Measurements from ENCODE around the gene IL15.
"Not testable (repeated sequence)": the region's sequence is repeated elsewhere in the genome, so short reads cannot be mapped to it uniquely, and the experiment has no call there.

IL15 gene

DNA sequence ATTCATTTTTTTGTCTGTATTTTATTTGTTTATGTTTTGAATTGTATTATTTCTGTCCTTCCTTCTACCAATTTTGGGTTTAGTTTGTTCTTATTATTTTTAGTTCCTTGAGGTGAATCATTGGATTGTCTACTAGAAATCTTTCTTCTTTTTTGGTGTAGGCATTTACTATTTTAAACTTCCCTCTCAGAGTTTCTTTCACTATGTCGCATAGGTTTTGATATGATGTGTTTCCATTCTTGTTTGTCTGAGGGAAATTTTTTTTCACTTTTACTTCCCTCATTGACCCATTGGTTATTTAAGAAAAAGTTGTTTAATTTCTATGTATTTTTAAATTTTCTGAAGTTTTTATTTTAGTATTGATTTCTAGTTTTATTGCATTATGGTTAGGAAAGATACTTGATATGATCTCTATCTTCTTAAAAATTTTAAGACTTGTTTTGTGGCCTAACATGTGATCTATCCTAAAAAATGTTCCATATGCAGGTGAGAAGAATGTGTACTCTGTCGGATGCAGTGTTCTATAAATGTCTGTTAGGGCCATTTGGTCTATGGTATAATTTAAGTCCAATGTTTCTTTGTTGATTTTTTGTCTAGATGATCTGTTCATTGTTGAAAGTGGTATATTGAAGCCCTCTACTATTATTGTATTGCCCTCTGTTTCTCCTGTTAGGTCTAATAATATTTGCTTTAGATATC, 68.8 kb downstream of the IL15 start:
- no peak for DNase-seq (ENCODE audit: low read depth)

DNA sequence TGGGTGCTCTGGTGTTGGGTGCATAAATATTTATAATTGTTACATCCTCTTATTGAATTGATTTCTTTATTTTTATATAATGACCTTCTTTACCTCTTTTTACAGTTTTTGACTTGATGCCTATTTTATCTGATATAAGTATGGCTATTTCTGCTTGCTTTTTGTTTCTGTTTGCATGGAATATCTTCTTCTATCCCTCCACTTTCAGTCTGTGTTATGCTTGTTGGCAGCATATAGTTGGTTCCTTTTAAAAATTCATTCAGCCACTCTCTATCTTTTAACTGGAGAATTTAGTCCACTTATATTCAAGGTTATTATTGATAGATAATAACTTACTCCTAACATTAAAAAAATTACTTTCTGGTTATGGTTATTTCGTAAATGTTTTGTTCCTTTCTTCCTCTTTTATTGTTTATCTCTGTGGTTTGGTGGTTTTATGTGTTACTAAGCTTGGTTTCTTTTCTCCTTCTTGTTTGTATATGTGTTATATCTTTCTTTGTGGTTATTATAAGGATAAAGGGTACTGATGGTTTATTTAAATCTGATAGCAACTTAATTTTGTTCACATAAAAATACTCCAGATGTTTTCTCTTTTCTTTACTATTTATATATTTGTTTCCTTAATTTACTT, 69.5 kb downstream of the IL15 start:
- no peak for DNase-seq (ENCODE audit: low read depth)

GRCh38 chr4:141706445-141706844, 70.1 kb downstream of the IL15 start:
- DNase-seq (ENCODE audit: low read depth) = no peak

GRCh38 chr4:141711211-141711610, 74.8 kb downstream of the IL15 start:
- no peak for DNase-seq (ENCODE audit: low read depth)

DNA sequence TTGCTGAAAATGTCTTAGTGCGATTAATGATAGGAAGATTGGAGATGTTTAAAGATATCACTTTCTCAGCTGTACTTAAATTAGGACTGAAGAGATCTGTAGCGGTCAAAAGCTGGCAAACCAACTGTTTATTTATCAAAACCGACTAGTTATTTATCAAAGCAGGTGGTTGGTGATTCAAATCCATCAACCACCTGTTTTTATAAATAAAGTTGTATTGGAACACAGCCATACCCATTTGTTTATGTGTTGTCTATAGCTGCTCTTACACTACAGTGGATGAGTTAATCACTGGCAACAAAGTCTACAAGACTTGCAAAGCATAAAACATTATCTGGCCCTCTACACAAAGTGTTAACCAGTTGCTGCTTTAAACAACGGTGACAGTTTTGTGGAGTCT, 76.8 kb downstream of the IL15 start:
- no peak for DNase-seq (ENCODE audit: low read depth)

DNA sequence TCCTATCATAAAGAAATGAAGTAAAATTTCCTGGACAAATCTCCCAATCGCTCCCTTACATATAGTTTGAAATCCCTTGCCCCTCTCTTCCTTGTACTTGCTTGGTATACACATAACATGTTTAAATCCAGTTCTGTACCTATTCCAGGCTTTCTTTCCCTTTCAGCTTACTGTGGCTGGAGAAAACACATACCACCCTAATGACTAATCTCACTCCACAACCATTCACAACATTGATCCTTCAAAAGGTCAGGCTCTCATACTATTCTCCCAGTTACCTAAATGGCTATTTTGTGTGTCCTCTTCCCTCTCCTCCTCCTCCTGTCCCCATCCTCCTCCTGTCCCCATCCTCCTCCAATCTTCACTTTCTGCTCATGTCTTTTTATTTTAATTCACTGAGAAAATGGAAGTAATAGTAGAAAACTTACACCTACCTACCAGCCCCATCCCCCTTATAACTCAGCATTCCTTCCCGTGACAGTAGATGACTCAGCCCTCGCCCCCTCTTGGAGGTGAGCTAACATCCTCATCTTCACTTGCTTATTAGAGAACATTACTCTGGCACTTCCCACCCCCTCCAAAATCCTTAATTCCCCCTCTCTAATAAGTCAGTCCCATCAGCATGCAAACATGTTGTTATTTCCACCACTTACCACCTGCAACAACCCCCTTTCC, 77.5 kb downstream of the IL15 start:
- DNase-seq (ENCODE audit: low read depth) = no peak

GRCh38 chr4:141719585-141719984, 83.2 kb downstream of the IL15 start:
- no peak for DNase-seq (ENCODE audit: low read depth)

- no peak for DNase-seq (ENCODE audit: low read depth)
These were observed 84.8 kb downstream of the IL15 start for GRCh38 chr4:141721174-141721573.

DNA sequence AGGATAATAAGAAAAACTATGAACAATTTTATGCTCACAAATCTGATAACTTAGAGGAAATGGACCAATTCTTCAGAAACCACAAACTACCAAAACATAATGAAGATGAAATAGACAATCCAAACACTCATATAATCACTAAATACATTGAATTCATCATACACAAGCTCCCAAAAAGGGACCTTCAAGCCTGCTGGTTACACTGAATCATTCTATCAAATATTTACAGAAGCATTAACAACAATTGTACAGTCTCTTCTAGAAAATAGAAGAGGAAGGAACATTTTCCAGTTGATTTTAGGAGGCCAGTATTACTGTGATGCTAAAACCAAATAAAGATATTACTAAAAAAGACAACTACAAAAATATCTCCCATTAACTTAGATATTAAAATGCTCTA, 88.3 kb downstream of the IL15 start:
- DNase-seq (ENCODE audit: low read depth) = no peak

DNA sequence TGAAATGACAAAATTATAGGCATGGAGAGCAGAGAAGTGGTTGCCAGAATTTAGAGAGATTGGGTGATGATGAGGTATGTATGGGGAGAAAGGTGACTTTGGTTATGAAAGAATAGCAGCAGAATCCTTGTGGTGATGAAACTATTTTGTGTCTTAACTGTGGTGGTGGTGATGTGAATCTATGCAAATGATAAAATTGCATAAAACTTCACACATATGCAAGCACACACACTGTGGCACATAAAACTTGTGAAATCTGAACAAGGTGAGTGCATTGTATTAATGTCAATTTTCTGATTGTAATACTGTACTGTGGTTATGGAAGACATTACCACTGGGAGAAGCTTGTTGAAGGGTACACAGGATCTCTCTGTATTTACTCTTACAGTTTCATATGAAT, 91.0 kb downstream of the IL15 start:
- DNase-seq (ENCODE audit: low read depth) = no peak

GRCh38 chr4:141730805-141731204, 94.4 kb downstream of the IL15 start:
- no peak for DNase-seq (ENCODE audit: low read depth)

DNA sequence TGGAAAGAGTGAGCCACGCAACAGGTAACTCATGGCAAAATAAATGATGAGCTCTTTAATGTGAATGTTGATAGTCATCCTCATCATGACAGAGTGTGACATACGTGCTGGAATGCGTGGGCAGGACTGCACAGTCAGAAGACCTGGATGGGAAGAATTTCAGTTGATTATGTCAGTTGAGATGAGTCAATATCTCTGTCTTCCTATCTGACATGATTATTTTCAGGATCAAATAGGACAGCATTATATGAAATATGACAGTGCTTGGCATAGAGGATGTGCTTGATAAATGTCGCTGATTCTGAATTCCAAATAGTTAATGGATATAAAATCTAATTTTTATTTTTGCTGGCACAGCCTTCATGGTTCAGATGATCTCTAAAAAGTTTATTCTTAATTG, 95.1 kb downstream of the IL15 start:
- no peak for DNase-seq (ENCODE audit: low read depth)

DNA sequence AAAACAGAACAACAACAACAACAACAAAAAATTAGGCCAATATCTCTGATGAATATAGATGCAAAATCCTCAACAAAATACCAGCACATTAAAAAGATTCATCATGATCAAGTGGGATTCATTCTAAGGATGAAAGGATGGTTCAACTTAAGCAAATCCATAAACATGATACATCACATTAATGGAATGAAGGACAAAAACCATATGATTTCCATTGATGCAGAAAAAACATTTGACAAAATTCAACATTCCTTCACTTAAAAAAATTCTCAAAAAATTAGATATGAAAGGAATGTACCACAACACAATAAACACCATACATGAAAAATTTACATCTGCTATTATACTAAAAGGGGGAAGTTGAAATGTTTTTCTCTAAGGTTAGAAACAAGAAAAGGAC, 103.3 kb downstream of the IL15 start:
- DNase-seq (ENCODE audit: low read depth) = no peak

- DNase-seq (ENCODE audit: low read depth) = no peak
These were observed 109.6 kb downstream of the IL15 start for GRCh38 chr4:141746026-141746425.

DNA sequence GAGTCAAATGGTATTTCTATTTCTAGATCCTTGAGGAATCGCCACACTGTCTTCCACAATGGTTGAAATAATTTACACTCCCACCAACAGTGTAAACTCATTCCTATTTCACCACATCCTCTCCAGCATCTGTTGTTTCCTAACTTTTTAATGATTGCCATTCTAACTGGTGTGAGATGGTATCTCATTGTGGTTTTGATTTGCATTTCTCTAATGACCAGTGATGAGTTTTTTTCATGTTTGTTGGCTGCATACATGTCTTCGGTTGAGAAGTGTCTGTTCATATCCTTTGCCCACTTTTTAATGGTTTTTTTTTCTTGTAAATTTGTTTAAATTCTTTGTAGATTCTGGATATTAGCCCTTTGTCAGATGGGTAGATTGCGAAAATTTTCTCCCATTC, 115.4 kb downstream of the IL15 start:
- not testable (repeated sequence) for DNase-seq (ENCODE audit: low read depth)

GRCh38 chr4:141757287-141757686, 120.9 kb downstream of the IL15 start:
- no peak for DNase-seq (ENCODE audit: low read depth)

GRCh38 chr4:141759796-141760425, 123.5 kb downstream of the IL15 start:
- no peak for DNase-seq (ENCODE audit: low read depth)

GRCh38 chr4:141761926-141762325, 125.5 kb downstream of the IL15 start:
- DNase-seq (ENCODE audit: low read depth) = no peak

- no peak for DNase-seq (ENCODE audit: low read depth)
These were observed 127.0 kb downstream of the IL15 start for GRCh38 chr4:141763374-141763773.

DNA sequence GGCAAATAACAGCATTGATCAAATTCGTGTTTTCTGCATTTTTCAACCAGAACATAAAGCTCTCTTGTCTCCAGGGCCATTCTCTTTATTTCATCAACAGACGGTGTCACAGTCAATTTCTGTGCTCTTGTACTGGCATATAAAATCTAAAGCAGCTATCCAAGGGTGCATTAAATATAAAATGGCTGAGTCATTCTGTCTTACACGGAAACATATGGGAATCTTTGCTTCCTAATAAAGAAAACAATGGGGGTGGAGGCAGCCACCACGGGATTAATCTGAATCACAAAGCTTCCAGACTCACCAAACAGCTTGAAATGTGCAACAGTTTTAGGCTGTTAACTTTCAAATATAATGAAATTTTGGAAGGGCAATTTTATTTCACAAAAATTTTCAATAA, 132.6 kb downstream of the IL15 start:
- DNase-seq (ENCODE audit: low read depth) = no peak

- DNase-seq (ENCODE audit: low read depth) = no peak
These were observed 135.8 kb downstream of the IL15 start for GRCh38 chr4:141771889-141772830.

DNA sequence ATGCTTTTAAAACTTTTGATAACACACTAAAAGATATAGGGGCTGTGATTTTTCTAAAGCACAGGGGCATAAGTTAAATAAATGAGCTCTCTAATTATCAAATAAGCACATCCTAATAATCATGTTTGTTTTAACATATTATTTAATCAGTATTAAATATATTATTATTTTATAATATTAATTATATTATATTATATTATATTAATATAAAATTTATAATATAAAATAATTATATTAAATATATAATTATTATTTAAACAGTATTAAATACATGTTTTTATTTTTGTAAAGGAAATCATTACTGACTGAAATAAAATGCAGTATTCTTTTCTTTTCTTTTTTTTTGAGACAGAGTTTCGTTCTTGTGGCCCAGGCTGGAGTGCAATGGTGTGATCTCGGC, 136.5 kb downstream of the IL15 start:
- no peak for DNase-seq (ENCODE audit: low read depth)
